GM19099 (cell line): Measurements from ENCODE around the gene GAA.

Experiments used
- POLR2A ChIP-seq: IDR thresholded peaks from 3 replicates; pipeline ENCODE4 v1.6.1; 2011; ENCODE audit warnings: low read depth; ENCODE audit not compliant: insufficient read length; ENCODE audit errors: extremely low read depth

GAA gene

GRCh38 chr17:80097127-80097621 is 4.2 kb upstream of the GAA start:
- no peak for TF ChIP-seq POLR2A

GRCh38 chr17:80097844-80098691 is 3.3 kb upstream of the GAA start:
- TF ChIP-seq POLR2A, result no peak

- no peak for TF ChIP-seq POLR2A
Observed at GRCh38 chr17:80099291-80100034, 1.9 kb upstream of the GAA start.

DNA sequence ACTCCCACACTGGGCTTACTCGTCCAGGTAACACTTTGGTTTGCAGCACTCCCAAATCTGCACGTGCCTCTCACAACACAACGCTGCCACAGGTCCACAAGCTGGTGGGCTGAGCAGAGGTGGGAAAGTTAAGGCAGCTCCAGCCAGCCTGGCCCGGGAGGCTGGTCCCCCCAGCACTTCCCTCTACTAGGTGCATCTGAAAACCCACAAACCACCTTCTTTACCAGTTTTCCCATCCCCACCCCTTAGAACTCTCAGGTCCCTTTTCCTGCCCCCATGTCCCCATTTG is 1.4 kb upstream of the GAA start:
- no peak for TF ChIP-seq POLR2A

DNA sequence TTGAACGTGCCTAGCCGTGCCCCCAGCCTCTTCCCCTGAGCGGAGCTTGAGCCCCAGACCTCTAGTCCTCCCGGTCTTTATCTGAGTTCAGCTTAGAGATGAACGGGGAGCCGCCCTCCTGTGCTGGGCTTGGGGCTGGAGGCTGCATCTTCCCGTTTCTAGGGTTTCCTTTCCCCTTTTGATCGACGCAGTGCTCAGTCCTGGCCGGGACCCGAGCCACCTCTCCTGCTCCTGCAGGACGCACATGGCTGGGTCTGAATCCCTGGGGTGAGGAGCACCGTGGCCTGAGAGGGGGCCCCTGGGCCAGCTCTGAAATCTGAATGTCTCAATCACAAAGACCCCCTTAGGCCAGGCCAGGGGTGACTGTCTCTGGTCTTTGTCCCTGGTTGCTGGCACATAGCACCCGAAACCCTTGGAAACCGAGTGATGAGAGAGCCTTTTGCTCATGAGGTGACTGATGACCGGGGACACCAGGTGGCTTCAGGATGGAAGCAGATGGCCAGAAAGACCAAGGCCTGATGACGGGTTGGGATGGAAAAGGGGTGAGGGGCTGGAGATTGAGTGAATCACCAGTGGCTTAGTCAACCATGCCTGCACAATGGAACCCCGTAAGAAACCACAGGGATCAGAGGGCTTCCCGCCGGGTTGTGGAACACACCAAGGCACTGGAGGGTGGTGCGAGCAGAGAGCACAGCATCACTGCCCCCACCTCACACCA is 724 bp downstream of the GAA start:
- no peak for TF ChIP-seq POLR2A

DNA sequence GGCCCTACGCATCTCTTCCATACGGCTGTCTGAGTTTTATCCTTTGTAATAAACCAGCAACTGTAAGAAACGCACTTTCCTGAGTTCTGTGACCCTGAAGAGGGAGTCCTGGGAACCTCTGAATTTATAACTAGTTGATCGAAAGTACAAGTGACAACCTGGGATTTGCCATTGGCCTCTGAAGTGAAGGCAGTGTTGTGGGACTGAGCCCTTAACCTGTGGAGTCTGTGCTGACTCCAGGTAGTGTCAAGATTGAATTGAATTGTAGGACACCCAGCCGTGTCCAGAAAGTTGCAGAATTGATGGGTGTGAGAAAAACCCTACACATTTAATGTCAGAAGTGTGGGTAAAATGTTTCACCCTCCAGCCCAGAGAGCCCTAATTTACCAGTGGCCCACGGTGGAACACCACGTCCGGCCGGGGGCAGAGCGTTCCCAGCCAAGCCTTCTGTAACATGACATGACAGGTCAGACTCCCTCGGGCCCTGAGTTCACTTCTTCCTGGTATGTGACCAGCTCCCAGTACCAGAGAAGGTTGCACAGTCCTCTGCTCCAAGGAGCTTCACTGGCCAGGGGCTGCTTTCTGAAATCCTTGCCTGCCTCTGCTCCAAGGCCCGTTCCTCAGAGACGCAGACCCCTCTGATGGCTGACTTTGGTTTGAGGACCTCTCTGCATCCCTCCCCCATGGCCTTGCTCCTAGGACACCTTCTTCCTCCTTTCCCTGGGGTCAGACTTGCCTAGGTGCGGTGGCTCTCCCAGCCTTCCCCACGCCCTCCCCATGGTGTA is 1.5 kb downstream of the GAA start:
- no peak for TF ChIP-seq POLR2A

DNA sequence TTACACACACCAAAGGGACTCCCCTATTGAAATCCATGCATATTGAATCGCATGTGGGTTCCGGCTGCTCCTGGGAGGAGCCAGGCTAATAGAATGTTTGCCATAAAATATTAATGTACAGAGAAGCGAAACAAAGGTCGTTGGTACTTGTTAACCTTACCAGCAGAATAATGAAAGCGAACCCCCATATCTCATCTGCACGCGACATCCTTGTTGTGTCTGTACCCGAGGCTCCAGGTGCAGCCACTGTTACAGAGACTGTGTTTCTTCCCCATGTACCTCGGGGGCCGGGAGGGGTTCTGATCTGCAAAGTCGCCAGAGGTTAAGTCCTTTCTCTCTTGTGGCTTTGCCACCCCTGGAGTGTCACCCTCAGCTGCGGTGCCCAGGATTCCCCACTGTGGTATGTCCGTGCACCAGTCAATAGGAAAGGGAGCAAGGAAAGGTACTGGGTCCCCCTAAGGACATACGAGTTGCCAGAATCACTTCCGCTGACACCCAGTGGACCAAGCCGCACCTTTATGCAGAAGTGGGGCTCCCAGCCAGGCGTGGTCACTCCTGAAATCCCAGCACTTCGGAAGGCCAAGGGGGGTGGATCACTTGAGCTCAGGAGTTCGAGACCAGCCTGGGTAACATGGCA is 2.2 kb downstream of the GAA start:
- TF ChIP-seq POLR2A, result no peak

DNA sequence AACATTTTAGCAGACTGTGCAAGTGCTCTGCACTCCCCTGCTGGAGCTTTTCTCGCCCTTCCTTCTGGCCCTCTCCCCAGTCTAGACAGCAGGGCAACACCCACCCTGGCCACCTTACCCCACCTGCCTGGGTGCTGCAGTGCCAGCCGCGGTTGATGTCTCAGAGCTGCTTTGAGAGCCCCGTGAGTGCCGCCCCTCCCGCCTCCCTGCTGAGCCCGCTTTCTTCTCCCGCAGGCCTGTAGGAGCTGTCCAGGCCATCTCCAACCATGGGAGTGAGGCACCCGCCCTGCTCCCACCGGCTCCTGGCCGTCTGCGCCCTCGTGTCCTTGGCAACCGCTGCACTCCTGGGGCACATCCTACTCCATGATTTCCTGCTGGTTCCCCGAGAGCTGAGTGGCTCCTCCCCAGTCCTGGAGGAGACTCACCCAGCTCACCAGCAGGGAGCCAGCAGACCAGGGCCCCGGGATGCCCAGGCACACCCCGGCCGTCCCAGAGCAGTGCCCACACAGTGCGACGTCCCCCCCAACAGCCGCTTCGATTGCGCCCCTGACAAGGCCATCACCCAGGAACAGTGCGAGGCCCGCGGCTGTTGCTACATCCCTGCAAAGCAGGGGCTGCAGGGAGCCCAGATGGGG is 3.1 kb downstream of the GAA start:
- TF ChIP-seq POLR2A, result no peak

DNA sequence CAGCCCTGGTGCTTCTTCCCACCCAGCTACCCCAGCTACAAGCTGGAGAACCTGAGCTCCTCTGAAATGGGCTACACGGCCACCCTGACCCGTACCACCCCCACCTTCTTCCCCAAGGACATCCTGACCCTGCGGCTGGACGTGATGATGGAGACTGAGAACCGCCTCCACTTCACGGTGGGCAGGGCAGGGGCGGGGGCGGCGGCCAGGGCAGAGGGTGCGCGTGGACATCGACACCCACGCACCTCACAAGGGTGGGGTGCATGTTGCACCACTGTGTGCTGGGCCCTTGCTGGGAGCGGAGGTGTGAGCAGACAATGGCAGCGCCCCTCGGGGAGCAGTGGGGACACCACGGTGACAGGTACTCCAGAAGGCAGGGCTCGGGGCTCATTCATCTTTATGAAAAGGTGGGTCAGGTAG is 3.6 kb downstream of the GAA start:
- no peak for TF ChIP-seq POLR2A

DNA sequence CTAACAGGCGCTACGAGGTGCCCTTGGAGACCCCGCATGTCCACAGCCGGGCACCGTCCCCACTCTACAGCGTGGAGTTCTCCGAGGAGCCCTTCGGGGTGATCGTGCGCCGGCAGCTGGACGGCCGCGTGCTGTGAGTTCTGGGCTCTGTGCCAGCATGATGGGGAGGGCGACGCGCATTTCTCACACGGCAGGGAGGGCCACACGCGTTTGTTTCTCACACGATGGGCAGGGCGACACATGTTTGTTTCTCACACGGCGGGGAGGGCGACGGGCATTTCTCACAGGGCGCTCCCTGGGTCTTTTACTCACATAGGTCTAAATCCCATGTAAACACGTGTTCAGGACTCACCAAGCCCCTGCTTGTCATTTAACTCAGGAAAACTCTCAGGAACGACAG is 4.4 kb downstream of the GAA start:
- TF ChIP-seq POLR2A, result no peak

DNA sequence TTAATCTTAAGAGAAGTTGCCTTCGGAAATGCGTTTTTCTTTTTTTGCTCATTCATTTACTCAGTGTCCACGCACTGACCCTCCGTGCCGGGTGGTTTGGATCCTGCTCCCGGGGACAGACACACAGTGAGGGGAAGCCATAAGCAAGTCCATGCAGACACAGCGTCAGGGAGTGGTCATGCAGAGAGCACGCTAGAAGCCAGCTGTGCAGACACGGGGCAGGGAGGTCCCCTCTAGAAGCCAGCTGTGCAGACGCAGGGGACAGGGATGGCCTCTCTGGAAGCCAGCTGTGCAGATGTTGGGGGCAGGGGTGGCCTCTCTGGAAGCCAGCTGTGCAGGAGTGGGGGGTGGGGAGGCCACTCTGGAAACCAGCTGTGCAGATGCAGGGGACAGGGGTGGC is 4.8 kb downstream of the GAA start:
- no peak for TF ChIP-seq POLR2A

DNA sequence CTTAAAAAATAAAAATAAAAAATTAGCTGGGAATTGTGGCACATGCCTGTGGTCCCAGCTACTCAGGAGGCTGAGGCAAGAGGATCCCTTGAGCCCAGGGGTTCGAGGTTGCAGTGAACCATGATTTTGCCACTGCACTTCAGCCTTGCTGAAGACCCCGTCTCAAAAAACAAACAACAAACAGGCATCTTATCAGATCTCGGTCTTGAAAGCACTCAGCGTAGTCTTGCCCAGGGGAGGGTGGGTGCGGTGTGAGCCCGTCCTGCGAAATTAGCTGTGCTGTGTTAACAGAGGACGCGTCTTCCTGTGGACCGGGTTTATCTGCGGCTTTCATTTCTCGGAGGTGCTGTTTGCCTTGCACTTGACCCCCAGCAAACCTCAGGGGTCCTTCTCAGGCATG is 5.4 kb downstream of the GAA start:
- TF ChIP-seq POLR2A, result no peak

- TF ChIP-seq POLR2A, result no peak
Observed at GRCh38 chr17:80107231-80108021, 6.0 kb downstream of the GAA start.
